GM18951 (cell line): ENCODE data around the gene AK4.
A peak's percentile ranks its signal among the peaks of the same experiment; 100 is the strongest.

Experiments
- POLR2A ChIP-seq: IDR thresholded peaks from 4 replicates; pipeline ENCODE4 v1.6.1; 2011; ENCODE audit warnings: mild to moderate bottlenecking; ENCODE audit not compliant: insufficient read length, insufficient read depth; ENCODE audit errors: extremely low read depth
- in situ Hi-C: fragments of 300-500 bp; cut with MboI; formaldehyde crosslinking; loops from one replicate; pipeline ENCODE4 v1.12.0; 2022; ENCODE audit warnings: low sequenced_read_pairs, mixed read lengths, inconsistent platforms; ENCODE audit not compliant: unreplicated experiment

Gene AK4

GRCh38 chr1:65247419-65248359, 99.7 kb downstream of the AK4 start:
- in situ Hi-C loops: no loop called here
- no peak for TF ChIP-seq POLR2A

DNA sequence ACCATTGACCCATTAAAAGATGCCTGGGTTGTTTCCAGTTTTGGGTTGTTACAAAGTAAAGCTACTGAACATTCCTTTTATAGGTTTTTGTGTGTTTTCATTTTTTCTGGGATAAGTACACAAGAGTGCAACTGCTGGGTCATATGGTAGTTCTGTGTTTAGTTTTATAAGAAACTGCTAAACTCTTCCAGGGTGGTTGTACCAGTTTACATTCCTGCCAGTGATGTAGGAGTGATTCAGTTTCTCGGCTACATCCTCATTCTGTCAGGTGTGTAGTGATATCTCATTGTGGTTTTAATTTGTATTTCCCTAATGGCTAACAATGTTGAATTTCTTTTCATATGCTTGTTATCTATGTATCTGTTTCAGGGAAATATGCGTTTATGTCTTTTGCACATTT, 102.8 kb downstream of the AK4 start:
- no peak for TF ChIP-seq POLR2A
- in situ Hi-C loops: no loop called here

DNA sequence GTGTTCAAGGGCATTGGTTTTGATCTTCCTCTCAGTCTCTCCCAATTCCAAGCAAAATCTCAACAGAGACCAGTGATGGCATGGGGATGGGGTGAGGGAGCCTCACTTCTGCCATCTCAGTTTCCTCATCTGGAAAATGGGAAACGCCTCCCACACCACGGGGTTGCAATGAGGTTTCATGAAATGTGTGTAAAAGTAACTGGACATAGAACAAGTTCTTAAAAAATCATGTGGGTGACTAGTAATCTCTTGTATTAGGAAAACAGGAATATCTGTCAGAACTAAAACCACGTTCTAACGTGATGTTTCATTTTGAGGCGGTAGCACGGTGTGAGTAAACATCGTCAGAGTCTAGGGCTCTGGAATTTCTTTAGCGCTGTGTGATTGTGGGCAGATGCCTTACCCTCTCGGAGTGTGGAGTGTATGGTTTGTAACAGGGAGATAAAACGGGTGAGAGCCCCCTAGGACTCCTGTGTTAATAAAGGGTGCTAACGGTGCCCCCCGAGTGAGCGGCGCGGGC, 105.9 kb downstream of the AK4 start:
- in situ Hi-C loops: no loop called here
- no peak for TF ChIP-seq POLR2A

DNA sequence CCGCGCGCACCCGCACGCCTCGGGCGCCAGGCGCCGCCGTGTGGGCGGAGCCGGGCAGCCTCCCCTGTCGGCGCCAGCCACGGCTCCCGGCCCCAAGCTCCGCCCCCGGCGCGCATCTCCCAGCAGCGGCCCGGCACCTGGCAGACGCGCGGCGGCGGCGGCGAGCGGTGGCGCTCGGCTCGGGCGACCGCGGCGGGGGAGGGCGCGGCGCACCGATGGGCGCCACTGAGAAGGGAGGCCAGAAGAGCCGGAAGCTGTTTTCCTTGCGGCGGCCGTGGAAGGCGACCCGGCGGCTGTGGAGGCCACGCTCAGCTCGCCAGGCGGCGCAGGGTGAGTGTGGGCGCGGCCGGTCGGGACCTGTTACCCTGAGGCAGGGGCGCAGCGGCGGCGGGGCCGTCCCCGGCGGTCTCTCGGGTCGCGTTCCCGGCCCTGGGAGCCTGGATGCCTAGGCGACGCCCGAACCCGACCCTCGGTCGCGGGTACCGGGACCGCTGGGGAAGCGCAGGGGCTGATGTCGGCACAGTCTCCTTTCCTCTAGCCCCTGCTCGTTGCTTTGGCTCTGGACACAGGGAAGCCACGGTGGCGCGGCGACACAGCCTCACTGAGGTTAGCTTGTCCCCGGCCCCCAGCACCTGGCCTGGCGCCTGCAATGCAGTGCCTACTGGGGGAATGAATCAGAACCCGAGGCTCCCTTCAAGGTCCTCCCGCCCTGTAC, 106.5 kb downstream of the AK4 start:
- in situ Hi-C loops: no loop called here
- peak; percentile 62 for TF ChIP-seq POLR2A

DNA sequence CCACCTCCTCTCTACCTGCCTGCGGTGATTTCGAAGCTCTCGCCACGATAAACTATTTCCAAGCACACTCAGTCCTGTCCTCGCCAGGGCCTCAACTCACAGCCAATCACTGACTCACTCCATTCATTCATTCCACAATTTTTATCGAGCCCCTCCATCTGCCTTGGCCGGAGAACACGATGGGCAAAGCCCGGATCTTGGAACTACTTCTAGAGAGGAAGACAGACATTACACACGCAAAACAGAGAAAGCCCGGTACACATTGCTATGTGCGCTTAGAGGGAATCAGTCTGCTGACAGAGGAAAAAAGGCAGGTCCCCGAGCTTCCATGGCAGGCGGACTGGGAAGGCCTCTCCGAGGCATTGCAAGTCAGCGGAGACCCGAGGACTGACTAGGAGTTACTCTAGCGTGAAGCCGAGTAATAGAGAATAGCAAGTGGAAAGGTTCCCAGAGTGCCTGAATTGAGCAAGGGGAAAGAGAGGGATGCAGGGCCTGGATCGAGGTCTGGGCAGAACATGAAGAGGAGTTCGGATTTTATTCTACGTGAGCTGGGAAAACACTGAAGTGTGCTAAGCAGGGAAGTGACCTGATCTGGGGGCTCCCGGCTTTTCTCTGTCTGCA, 107.1 kb downstream of the AK4 start:
- in situ Hi-C loops: no loop called here
- TF ChIP-seq POLR2A: no peak

- in situ Hi-C loops: no loop called here
- TF ChIP-seq POLR2A: no peak
Measured at GRCh38 chr1:65255656-65256050, 107.7 kb downstream of the AK4 start.

GRCh38 chr1:65256860-65257708, 109.1 kb downstream of the AK4 start:
- no peak for TF ChIP-seq POLR2A
- in situ Hi-C loops: no loop called here

GRCh38 chr1:65258106-65258505, 110.1 kb downstream of the AK4 start:
- no peak for TF ChIP-seq POLR2A
- in situ Hi-C loops: no loop called here

- no peak for TF ChIP-seq POLR2A
- in situ Hi-C loops: no loop called here
Measured at GRCh38 chr1:65259816-65260215, 111.8 kb downstream of the AK4 start.

DNA sequence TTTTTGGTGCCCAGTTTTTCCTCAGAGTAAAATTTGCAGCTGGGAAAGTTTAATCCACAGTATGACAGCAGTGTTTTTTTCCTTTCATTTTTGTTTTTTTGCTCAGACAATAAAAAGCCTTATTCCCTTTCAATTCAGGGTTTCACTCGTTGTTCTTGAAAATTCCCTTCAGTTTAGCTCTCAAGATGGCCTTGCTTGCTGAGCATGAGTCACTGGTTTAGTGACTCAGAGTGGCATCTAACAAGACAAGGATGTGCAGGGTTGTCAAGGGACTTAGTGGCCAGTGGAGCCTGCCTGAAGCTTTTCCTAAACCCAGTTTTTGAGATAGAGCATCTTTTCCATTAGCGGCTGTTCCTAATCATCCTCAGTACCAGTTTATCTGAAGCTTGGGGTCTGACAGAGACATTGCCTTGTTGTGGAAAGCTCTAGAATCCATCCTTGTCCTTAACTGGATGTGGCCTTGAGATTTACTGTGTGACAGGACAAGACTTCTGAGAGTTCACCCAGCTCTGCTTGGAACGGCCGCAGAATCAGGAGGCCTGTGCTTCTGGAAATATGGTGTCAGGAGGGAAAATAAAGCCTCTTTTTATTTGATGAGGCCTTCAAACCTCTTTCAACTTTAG, 113.0 kb downstream of the AK4 start:
- in situ Hi-C loops: no loop called here

GRCh38 chr1:65263286-65263685, 115.3 kb downstream of the AK4 start:
- in situ Hi-C loops: no loop called here
- no peak for TF ChIP-seq POLR2A

More for the DNA sequence above, 113.0 kb downstream of the AK4 start:
- TF ChIP-seq POLR2A: no peak

GRCh38 chr1:65264197-65264929, 116.4 kb downstream of the AK4 start:
- in situ Hi-C loops: no loop called here
- TF ChIP-seq POLR2A: no peak

DNA sequence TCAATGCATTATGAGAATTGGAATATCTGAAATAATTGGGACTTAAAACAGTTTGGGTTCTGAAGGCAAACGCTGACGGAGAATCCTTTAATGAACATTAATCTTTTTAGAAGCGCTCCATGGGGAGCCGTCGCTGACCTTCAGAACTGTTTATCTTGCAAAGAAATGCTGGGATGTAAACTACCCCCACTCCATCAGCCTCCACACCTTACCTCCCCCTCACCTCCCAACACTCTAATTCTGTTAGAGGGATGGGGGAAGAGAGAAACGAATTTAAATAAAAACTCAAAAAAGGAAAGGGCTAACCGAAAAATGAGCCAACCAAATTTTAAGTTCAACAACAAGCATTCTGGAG, 117.3 kb downstream of the AK4 start:
- TF ChIP-seq POLR2A: no peak
- in situ Hi-C loops: no loop called here
